H1 (cell line): ENCODE data around the gene TRIM24. TPM values are rescaled to one million over a fixed set of nuclear protein-coding genes. Genes with fewer than 3 reads are reported as not detected.
A peak's percentile ranks its signal among the peaks of the same experiment; 100 is the strongest.

Source experiments
- CREB1 ChIP-seq: IDR thresholded peaks from 2 replicates; pipeline ENCODE4 v1.6.1; 2012; ENCODE audit warnings: inconsistent platforms
- CTBP2 ChIP-seq: IDR thresholded peaks from 2 replicates; pipeline ENCODE4 v1.7.0; 2011; ENCODE audit warnings: borderline replicate concordance, mild to moderate bottlenecking, moderate library complexity, mixed read lengths, low read length; ENCODE audit not compliant: insufficient read depth, insufficient read length
- EP300 ChIP-seq, 2 experiments: IDR thresholded peaks; 1 replicate in 1 of 2; 2 replicates in 1 of 2; pipeline ENCODE4 v1.6.1; 2011 to 2012; ENCODE audit warnings: low read depth in 2 of 2, low read length in 2 of 2, mild to moderate bottlenecking in 2 of 2, borderline replicate concordance in 1 of 2, inconsistent platforms in 1 of 2, moderate library complexity in 1 of 2
- GTF2F1 ChIP-seq: IDR thresholded peaks from 2 replicates; pipeline ENCODE4 v1.6.1; 2012; ENCODE audit warnings: low read depth, low read length, improper control_type of control experiment, borderline replicate concordance
- HDAC2 ChIP-seq, 2 experiments: fragments of 300-600 bp in 1 of 2; sonication (generic) in 1 of 2; IDR thresholded peaks; 2 replicates each; pipeline ENCODE4 v1.6.1; 2011 to 2012; ENCODE audit warnings: low read depth in 2 of 2, low read length in 2 of 2, mild to moderate bottlenecking in 2 of 2, moderate library complexity in 2 of 2, borderline replicate concordance in 1 of 2, inconsistent platforms in 1 of 2
- HDAC6 ChIP-seq: IDR thresholded peaks from one replicate; pipeline ENCODE4 v1.7.1; 2012; ENCODE audit warnings: low read depth, mild to moderate bottlenecking, inconsistent platforms, low read length, moderate library complexity
- JUND ChIP-seq: IDR thresholded peaks from 2 replicates; pipeline ENCODE4 v1.6.1; 2011; ENCODE audit warnings: mild to moderate bottlenecking, improper control_type of control experiment, low read length
- KDM5A ChIP-seq: fragments of 200-600 bp; IDR thresholded peaks from 2 replicates; pipeline ENCODE4 v1.7.1; 2012; ENCODE audit warnings: mild to moderate bottlenecking, low read length, inconsistent platforms, mixed read lengths
- POLR2A ChIP-seq, 2 experiments: IDR thresholded peaks; 1 replicate in 1 of 2; 2 replicates in 1 of 2; pipeline ENCODE4 v1.6.1; 2011; ENCODE audit warnings: low read depth in 2 of 2, low read length in 2 of 2, mild to moderate bottlenecking in 2 of 2; ENCODE audit errors: control extremely low read depth in 1 of 2
- RBBP5 ChIP-seq: IDR thresholded peaks from 2 replicates; pipeline ENCODE4 v1.7.1; 2012; ENCODE audit warnings: low read depth, mild to moderate bottlenecking, inconsistent platforms, low read length, moderate library complexity, borderline replicate concordance
- RFX5 ChIP-seq: IDR thresholded peaks from 2 replicates; pipeline ENCODE4 v1.6.1; 2011; ENCODE audit warnings: low read depth, low read length, improper control_type of control experiment, borderline replicate concordance
- SIRT6 ChIP-seq: IDR thresholded peaks from one replicate; pipeline ENCODE4 v1.7.1; 2012; ENCODE audit warnings: low read length, inconsistent platforms
- SP4 ChIP-seq: IDR thresholded peaks from 2 replicates; pipeline ENCODE4 v1.6.1; 2012; ENCODE audit warnings: low read length, inconsistent platforms
- TAF1 ChIP-seq: IDR thresholded peaks from 2 replicates; pipeline ENCODE4 v1.6.1; 2011; ENCODE audit warnings: mild to moderate bottlenecking, low read depth, low read length
- TAF7 ChIP-seq: optimal IDR thresholded peaks from 2 replicates; pipeline ENCODE3; 2011; ENCODE audit warnings: low read depth, mild to moderate bottlenecking, inconsistent platforms, low read length, moderate library complexity, borderline replicate concordance
- TCF12 ChIP-seq: IDR thresholded peaks from 2 replicates; pipeline ENCODE4 v1.6.1; 2011; ENCODE audit warnings: low read depth, mild to moderate bottlenecking, low read length
- TEAD4 ChIP-seq: IDR thresholded peaks from 2 replicates; pipeline ENCODE4 v1.6.1; 2012; ENCODE audit warnings: low read depth, low read length, inconsistent platforms, mixed read lengths
- YY1 ChIP-seq: IDR thresholded peaks from 2 replicates; pipeline ENCODE4 v1.6.1; 2011; ENCODE audit warnings: low read depth, mild to moderate bottlenecking, low read length
- polyA plus RNA-seq, 7 experiments: library from polyadenylated mRNA; depleted of rRNA in 3 of 7; stranded (reverse) in 5 of 7; unstranded in 2 of 7; fragments of >200 nt in 5 of 7; fragments of 200-250 nt in 2 of 7; gene quantifications; 1 replicate in 5 of 7; 2 replicates in 1 of 7; 4 replicates in 1 of 7; pipeline versions ENCODE4 v1.2.1 to v1.2.3, GENCODE V29; 2011 to 2013; ENCODE audit warnings: missing spikeins in 2 of 7, mixed read lengths in 2 of 7
- total RNA-seq: library from RNA; stranded (reverse); fragmentation: NEBNext Ultra II Directional; extraction: Animal tissue kit (Norgen Biotek cat#: 25700); gene quantifications from 2 replicates; pipeline ENCODE4 v1.2.1, GENCODE V29; 2021

The TRIM24 gene
- total and polyA plus RNA-seq, 2 of the 8 experiments (the other 6 are each of a cell fraction or from before 2014, with no cell fraction given), result 67.6 to 149 TPM

DNA sequence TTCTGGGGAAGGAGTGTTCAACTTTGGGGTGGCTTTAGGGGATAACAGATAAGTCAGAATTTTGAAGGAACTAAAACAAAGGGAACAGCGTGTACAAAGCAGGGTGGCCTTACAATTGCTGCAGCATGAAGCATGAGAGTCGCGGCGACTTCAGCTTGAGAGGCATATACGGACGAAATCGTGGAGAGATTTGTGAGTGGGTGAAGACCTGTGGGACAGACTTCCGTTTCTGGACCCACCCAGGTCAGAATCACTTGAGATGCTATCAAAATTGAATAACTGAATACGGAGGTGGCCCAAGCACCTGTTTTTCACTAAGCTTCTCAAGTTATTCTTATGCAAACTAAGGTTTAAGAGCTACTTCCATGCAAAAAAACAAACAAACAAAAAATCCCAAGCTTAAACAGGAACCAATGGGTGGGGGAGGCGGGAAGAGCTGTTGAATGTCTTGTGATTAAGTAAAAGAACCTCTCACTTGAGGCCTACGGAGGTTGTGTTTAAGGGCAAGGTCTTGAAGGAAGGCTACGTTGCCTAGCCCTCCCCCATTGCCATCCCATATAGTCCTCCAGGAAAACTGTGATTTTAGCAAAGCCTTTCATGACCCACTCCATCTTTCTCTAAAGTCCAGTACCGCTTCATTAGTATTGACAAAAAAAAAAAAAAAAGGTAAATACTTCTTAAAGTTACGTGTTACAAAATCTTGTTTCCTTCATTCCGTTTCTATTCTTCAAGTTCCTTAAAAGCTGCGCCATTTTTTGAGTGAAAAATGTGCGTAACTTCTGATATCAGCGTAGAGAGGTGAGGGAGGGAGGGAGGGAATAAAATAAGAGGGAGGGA lies 1.3 kb upstream of the TRIM24 start (continued):
- TF ChIP-seq TAF7, result peak; percentile 73
- no peak for TF ChIP-seq CTBP2
- peak; percentile 88 for TF ChIP-seq TAF1
- peak; percentile 53; the same call in 1 of the 2 replicates for TF ChIP-seq RBBP5
- peak; percentile 6; the same call in 1 of the 2 replicates for TF ChIP-seq JUND
- TF ChIP-seq YY1, result no peak
- peak; percentile 86; the same call in 1 of the 2 replicates for TF ChIP-seq TCF12
- no peak for TF ChIP-seq HDAC6
- no peak for TF ChIP-seq SIRT6
- peak; percentile 69; the same call in 1 of the 2 replicates for TF ChIP-seq GTF2F1
- TF ChIP-seq SP4, result 0 out of 2 replicates have a peak, but pooled peaks have one; percentile 31
- TF ChIP-seq RFX5, result no peak
- TF ChIP-seq KDM5A, result no peak
- no peak for TF ChIP-seq TEAD4
- peak in 1 of 2 experiments; percentile 63; a peak in 1 of 3 replicates for TF ChIP-seq EP300 (IDR thresholded peaks at IDR 0.05; ENCODE audit: borderline replicate concordance in 1 of 2, low read depth in 2 of 2, low read length in 2 of 2)
- no peak for TF ChIP-seq CREB1
- peak; percentile 81 to 90; a peak in 2 of 4 replicates for TF ChIP-seq HDAC2 (IDR thresholded peaks at IDR 0.05; ENCODE audit: borderline replicate concordance in 1 of 2, low read depth in 2 of 2, low read length in 2 of 2)
- TF ChIP-seq POLR2A (IDR thresholded peaks at IDR 0.05; ENCODE audit: control extremely low read depth in 1 of 2, low read depth in 2 of 2, low read length in 2 of 2), result peak; percentile 93 to 97
